ENCODE results near the gene ZFR.
A peak's percentile ranks its signal among the peaks of the same experiment; 100 is the strongest.

Gene ZFR

GRCh38 chr5:32444431-32445286 lies at the start of gene ZFR:
Gene ZFR (minus strand): TSS chr5:32444740. CDS start chr5:32444658, 82 bp downstream.
- peak; percentile 81 to 97 (median 94) for DNase-seq
- intact Hi-C loops (cut with DNase I), result loop anchor here (5.0 kb wide), 1 partner anchor 132 kb away; the partner anchor contains the start of gene MTMR12

- DNase-seq, result no peak
- intact Hi-C loops (cut with DNase I), result loop anchor here (5.0 kb wide), 2 partner anchors 96 to 121 kb away; partner anchors contain the start of gene SUB1
Measured at GRCh38 chr5:32490972-32491557, 46.5 kb upstream of the ZFR start.

- intact Hi-C loops (cut with DNase I), result loop anchor here (5.0 kb wide), 2 partner anchors 97 to 122 kb away; partner anchors contain the start of gene SUB1
Measured at GRCh38 chr5:32489791-32490562, 45.4 kb upstream of the ZFR start.

GRCh38 chr5:32487424-32487823 lies 42.9 kb upstream of the ZFR start:
- intact Hi-C loops (cut with DNase I), result no loop called here
- no peak for DNase-seq

More at GRCh38 chr5:32489791-32490562, 45.4 kb upstream of the ZFR start:
- peak; percentile 41 to 91 (median 76) for DNase-seq

- intact Hi-C loops (cut with DNase I), result no loop called here
- DNase-seq, result no peak
Measured at GRCh38 chr5:32487008-32487407, 42.5 kb upstream of the ZFR start.

GRCh38 chr5:32482193-32482592 lies 37.7 kb upstream of the ZFR start:
- intact Hi-C loops (cut with DNase I), result no loop called here
- no peak for DNase-seq

- no peak for DNase-seq
- intact Hi-C loops (cut with DNase I), result no loop called here
Measured at GRCh38 chr5:32479096-32479495, 34.6 kb upstream of the ZFR start.

GRCh38 chr5:32476891-32477290 lies 32.4 kb upstream of the ZFR start:
- intact Hi-C loops (cut with DNase I), result no loop called here

GRCh38 chr5:32475334-32476097 lies 31.0 kb upstream of the ZFR start:
- intact Hi-C loops (cut with DNase I), result no loop called here
- peak in 26 of 42 donors; percentile 8 to 66 (median 37) for DNase-seq

More at GRCh38 chr5:32476891-32477290, 32.4 kb upstream of the ZFR start:
- DNase-seq, result no peak

GRCh38 chr5:32474209-32474854 lies 29.8 kb upstream of the ZFR start:
- intact Hi-C loops (cut with DNase I), result no loop called here
- DNase-seq, result no peak

GRCh38 chr5:32473072-32473471 lies 28.5 kb upstream of the ZFR start:
- intact Hi-C loops (cut with DNase I), result no loop called here
- DNase-seq, result no peak

GRCh38 chr5:32471784-32472183 lies 27.2 kb upstream of the ZFR start:
- intact Hi-C loops (cut with DNase I), result no loop called here
- DNase-seq, result peak in 6 of 42 donors; percentile 11 to 50 (median 20)

GRCh38 chr5:32465076-32465475 lies 20.5 kb upstream of the ZFR start:
- intact Hi-C loops (cut with DNase I), result no loop called here

GRCh38 chr5:32462618-32463017 lies 18.1 kb upstream of the ZFR start:
- peak in 40 of 42 donors; percentile 19 to 95 (median 70) for DNase-seq
- intact Hi-C loops (cut with DNase I), result no loop called here

More at GRCh38 chr5:32465076-32465475, 20.5 kb upstream of the ZFR start:
- DNase-seq, result no peak

GRCh38 chr5:32461441-32462120 lies 17.0 kb upstream of the ZFR start:
- intact Hi-C loops (cut with DNase I), result no loop called here
- no peak for DNase-seq

- DNase-seq, result no peak
- intact Hi-C loops (cut with DNase I), result no loop called here
Measured at GRCh38 chr5:32460702-32461101, 16.2 kb upstream of the ZFR start.

- intact Hi-C loops (cut with DNase I), result no loop called here
Measured at GRCh38 chr5:32458880-32459495, 14.4 kb upstream of the ZFR start.

More at GRCh38 chr5:32458880-32459495, 14.4 kb upstream of the ZFR start:
- no peak for DNase-seq
